ENCODE measurements around the gene SLC9A9.
A peak's percentile ranks its signal among the peaks of the same experiment; 100 is the strongest.

The SLC9A9 gene

GRCh38 chr3:143439817-143440216, 408.5 kb downstream of the SLC9A9 start:
- Histone ChIP-seq H3K27ac (ENCODE audit: low read length) (peak overlapping the region; percentile 32), H3K27me3 (ENCODE audit: insufficient read depth, low read length, poor library complexity) (no peaks in the 10 kb centered on the region), H3K4me1 (ENCODE audit: insufficient read depth, low read length) (peaks cover 47% of the 10 kb centered on the region), H3K4me2 (ENCODE audit: insufficient read depth, low read length) (no peak overlapping the region), H3K79me2 (ENCODE audit: insufficient read depth, low read length) (no peaks in the 10 kb centered on the region), H3K4me3 (ENCODE audit: low read depth in 1 of 2, low read length in 2 of 2) (no peak overlapping the region), H3K9me3 (ENCODE audit: insufficient read depth, low read length, severe bottlenecking) (no peaks in the 10 kb centered on the region), H2AFZ (ENCODE audit: low read depth, low read length) (no peak overlapping the region), H3K9ac (ENCODE audit: low read depth, low read length) (peak overlapping the region; percentile 16; the same call in 1 of the 2 replicates), H3K36me3 (ENCODE audit: insufficient read depth, low read length) (no peaks in the 10 kb centered on the region), H4K20me1 (ENCODE audit: insufficient read depth, low read length) (no peaks in the 10 kb centered on the region)
- DNase-seq, result no peak
- TF ChIP-seq, protein P1, sequence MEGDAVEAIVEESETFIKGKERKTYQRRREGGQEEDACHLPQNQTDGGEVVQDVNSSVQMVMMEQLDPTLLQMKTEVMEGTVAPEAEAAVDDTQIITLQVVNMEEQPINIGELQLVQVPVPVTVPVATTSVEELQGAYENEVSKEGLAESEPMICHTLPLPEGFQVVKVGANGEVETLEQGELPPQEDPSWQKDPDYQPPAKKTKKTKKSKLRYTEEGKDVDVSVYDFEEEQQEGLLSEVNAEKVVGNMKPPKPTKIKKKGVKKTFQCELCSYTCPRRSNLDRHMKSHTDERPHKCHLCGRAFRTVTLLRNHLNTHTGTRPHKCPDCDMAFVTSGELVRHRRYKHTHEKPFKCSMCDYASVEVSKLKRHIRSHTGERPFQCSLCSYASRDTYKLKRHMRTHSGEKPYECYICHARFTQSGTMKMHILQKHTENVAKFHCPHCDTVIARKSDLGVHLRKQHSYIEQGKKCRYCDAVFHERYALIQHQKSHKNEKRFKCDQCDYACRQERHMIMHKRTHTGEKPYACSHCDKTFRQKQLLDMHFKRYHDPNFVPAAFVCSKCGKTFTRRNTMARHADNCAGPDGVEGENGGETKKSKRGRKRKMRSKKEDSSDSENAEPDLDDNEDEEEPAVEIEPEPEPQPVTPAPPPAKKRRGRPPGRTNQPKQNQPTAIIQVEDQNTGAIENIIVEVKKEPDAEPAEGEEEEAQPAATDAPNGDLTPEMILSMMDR (IDR thresholded peaks at IDR 0.05; ENCODE audit: borderline replicate concordance, extremely low read depth, low read length, poor library complexity, severe bottlenecking), result no peak
- no peak for TF ChIP-seq EZH2 (IDR thresholded peaks at IDR 0.05; ENCODE audit: borderline replicate concordance, low read depth, low read length, severe bottlenecking)
- ATAC-seq (ENCODE audit: insufficient read depth, low read depth), result no peak

GRCh38 chr3:143437405-143437804, 410.9 kb downstream of the SLC9A9 start:
- H3K9ac ChIP-seq (ENCODE audit: low read depth, low read length), result no peak overlapping the region
- TF ChIP-seq, protein P1 (IDR thresholded peaks at IDR 0.05; ENCODE audit: borderline replicate concordance, extremely low read depth, low read length, poor library complexity, severe bottlenecking), result no peak
- TF ChIP-seq EZH2 (IDR thresholded peaks at IDR 0.05; ENCODE audit: borderline replicate concordance, low read depth, low read length, severe bottlenecking), result no peak
- no peak overlapping the region for H2AFZ ChIP-seq (ENCODE audit: low read depth, low read length)
- H3K4me3 ChIP-seq (ENCODE audit: low read depth in 1 of 2, low read length in 2 of 2), result no peak overlapping the region
- H3K27ac ChIP-seq (ENCODE audit: low read length), result no peak overlapping the region; the same call in 1 of the 2 replicates
- DNase-seq (no peak), ATAC-seq (ENCODE audit: insufficient read depth, low read depth) (peak; percentile 11; the same call in 1 of the 3 replicates)
- no peaks in the 10 kb centered on the region for H3K9me3 ChIP-seq (ENCODE audit: insufficient read depth, low read length, severe bottlenecking)
- H4K20me1 ChIP-seq (ENCODE audit: insufficient read depth, low read length), result no peaks in the 10 kb centered on the region
- no peaks in the 10 kb centered on the region for H3K79me2 ChIP-seq (ENCODE audit: insufficient read depth, low read length)
- no peaks in the 10 kb centered on the region for H3K36me3 ChIP-seq (ENCODE audit: insufficient read depth, low read length)
- no peak overlapping the region for H3K4me2 ChIP-seq (ENCODE audit: insufficient read depth, low read length)
- H3K4me1 ChIP-seq (ENCODE audit: insufficient read depth, low read length), result peaks cover 31% of the 10 kb centered on the region
- no peaks in the 10 kb centered on the region for H3K27me3 ChIP-seq (ENCODE audit: insufficient read depth, low read length, poor library complexity)

DNA sequence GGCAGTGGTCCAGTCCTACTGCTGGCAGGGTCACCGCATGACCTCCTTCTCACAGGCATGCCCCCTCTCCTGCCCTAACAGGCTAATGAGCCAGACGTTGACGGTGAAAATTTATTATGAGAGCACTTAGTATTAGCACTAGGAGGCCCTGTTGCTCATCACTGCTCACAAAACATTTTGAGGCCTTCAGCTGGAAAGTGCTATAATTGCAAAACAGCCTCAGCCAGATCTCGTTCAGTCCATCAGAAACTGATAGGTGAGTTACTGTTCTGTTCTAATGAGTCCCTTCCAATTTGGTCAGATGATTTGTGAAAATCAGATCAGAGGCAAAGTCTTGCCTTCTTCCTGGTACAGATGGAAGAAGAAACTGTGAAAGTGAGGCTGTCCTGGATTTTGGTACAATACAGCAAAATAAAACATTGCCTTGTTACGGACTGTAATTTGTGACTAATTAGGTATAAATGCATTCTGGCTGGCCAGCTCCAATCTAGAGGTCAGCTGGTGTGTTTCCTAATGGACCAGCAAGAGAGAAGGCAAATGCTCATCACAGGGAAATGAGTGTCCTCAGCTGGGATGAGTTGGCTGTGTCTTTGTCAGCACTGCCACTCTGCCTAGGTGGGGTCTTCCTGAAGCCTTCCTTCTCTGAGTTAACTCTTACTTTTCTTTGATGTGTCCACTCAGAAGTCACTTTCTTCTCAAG, 411.9 kb downstream of the SLC9A9 start:
- no peak overlapping the region for H3K9ac ChIP-seq (ENCODE audit: low read depth, low read length)
- H3K27ac ChIP-seq (ENCODE audit: low read length), result no peak overlapping the region
- H3K9me3 ChIP-seq (ENCODE audit: insufficient read depth, low read length, severe bottlenecking), result no peaks in the 10 kb centered on the region
- ATAC-seq (ENCODE audit: insufficient read depth, low read depth) (no peak), DNase-seq (no peak)
- no peak overlapping the region for H3K4me3 ChIP-seq (ENCODE audit: low read depth in 1 of 2, low read length in 2 of 2)
- no peak overlapping the region for H3K4me2 ChIP-seq (ENCODE audit: insufficient read depth, low read length)
- no peaks in the 10 kb centered on the region for H3K27me3 ChIP-seq (ENCODE audit: insufficient read depth, low read length, poor library complexity)
- H3K79me2 ChIP-seq (ENCODE audit: insufficient read depth, low read length), result no peaks in the 10 kb centered on the region
- H3K36me3 ChIP-seq (ENCODE audit: insufficient read depth, low read length), result no peaks in the 10 kb centered on the region
- no peak overlapping the region for H2AFZ ChIP-seq (ENCODE audit: low read depth, low read length)
- TF ChIP-seq EZH2 (IDR thresholded peaks at IDR 0.05; ENCODE audit: borderline replicate concordance, low read depth, low read length, severe bottlenecking), result no peak
- TF ChIP-seq, protein P1 (IDR thresholded peaks at IDR 0.05; ENCODE audit: borderline replicate concordance, extremely low read depth, low read length, poor library complexity, severe bottlenecking), result no peak
- H3K4me1 ChIP-seq (ENCODE audit: insufficient read depth, low read length), result peaks cover 23% of the 10 kb centered on the region
- no peaks in the 10 kb centered on the region for H4K20me1 ChIP-seq (ENCODE audit: insufficient read depth, low read length)

Data from DND-41 (cell line).